ENCODE measurements around the gene SNX4.

DNA sequence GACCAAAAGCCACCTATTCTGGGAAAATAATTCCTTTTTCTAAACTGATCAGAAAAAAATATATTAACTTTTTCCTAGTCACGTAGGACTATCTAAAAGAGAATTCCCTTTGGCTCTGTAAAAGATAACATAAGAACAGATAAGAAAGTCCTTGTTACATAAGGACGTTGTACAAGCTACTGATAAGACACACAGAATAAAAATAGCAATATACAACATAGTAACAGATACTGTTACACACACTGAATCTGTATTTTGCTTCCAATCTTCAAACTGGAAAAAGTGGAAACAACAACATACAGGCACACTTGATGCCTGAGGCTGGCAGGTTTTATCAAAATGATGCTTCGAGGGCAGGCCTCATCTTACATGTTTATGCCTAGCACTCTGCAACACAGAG, 59.8 kb downstream of the SNX4 start:
- TF ChIP-seq CTCF (IDR thresholded peaks at IDR 0.05) (no peak), POLR2AphosphoS5 (IDR thresholded peaks at IDR 0.05) (no peak)

All from sigmoid colon (tissue), 4 donors.